K562 (cell line): ENCODE data around the gene FARP2. TPM values are rescaled to one million over a fixed set of nuclear protein-coding genes. Genes with fewer than 3 reads are reported as not detected.

Experiments
- ARID1B ChIP-seq: fragments of 450-650 bp; IDR thresholded peaks from 2 replicates; pipeline ENCODE4 v1.6.1; 2016; ENCODE audit warnings: antibody characterized with exemption, mild to moderate bottlenecking, inconsistent platforms
- BACH1 ChIP-seq: fragments of 200-800 bp; sonication (Bioruptor generic); IDR thresholded peaks from 2 replicates; pipeline ENCODE4 v1.6.1; 2016; ENCODE audit warnings: missing genetic modification characterization, missing compliant biosample characterization
- CBFA2T3 ChIP-seq: fragments of 450-650 bp; IDR thresholded peaks from 2 replicates; pipeline ENCODE4 v1.6.1; 2017
- CEBPB ChIP-seq: fragments of 450-650 bp; IDR thresholded peaks from 2 replicates; pipeline ENCODE4 v1.6.1; 2016; ENCODE audit warnings: missing genetic modification characterization, missing compliant biosample characterization
- HDAC6 ChIP-seq: IDR thresholded peaks from 2 replicates; pipeline ENCODE4 v1.6.1; 2012; ENCODE audit warnings: low read depth, mild to moderate bottlenecking, control low read depth, inconsistent platforms, low read length, moderate library complexity
- HNRNPH1 ChIP-seq: fragments of 200-400 bp; formaldehyde crosslinking; optimal IDR thresholded peaks from 2 replicates; pipeline ENCODE3; 2017; ENCODE audit warnings: low read depth, mild to moderate bottlenecking, low read length, moderate library complexity
- HSF4 ChIP-seq: fragments of 250-450 bp; sonication (Bioruptor Pico); IDR thresholded peaks from 2 replicates; pipeline ENCODE4 v2.1.2; 2022; ENCODE audit warnings: mild to moderate bottlenecking, moderate library complexity, borderline replicate concordance
- JUNB ChIP-seq: fragments of 450-650 bp; formaldehyde crosslinking; conservative IDR thresholded peaks from 2 replicates; pipeline ENCODE4 v1.4.0; 2020; ENCODE audit warnings: mild to moderate bottlenecking
- KDM1A ChIP-seq, 2 experiments: fragments of 450-650 bp; IDR thresholded peaks; 2 replicates each; pipeline ENCODE4 v1.6.1; 2016; ENCODE audit warnings: mild to moderate bottlenecking in 2 of 2
- NFE2 ChIP-seq: IDR thresholded peaks from 2 replicates; pipeline ENCODE4 v1.6.1; 2014; ENCODE audit warnings: antibody characterized with exemption, low read depth
- NFXL1 ChIP-seq: fragments of 450-650 bp; formaldehyde crosslinking; IDR thresholded peaks from 2 replicates; pipeline ENCODE4 v1.4.0; 2021; ENCODE audit warnings: mild to moderate bottlenecking
- SAFB2 ChIP-seq: fragments of 200-400 bp; formaldehyde crosslinking; IDR thresholded peaks from 2 replicates; pipeline ENCODE4 v1.6.1; 2018; ENCODE audit warnings: borderline replicate concordance, low read length, low read depth, moderate library complexity; ENCODE audit not compliant: severe bottlenecking
- SIN3A ChIP-seq, 2 experiments: fragments of 150-350 bp in 1 of 2; IDR thresholded peaks; 2 replicates each; pipeline ENCODE4 v1.6.1; 2011 to 2016; ENCODE audit warnings: borderline replicate concordance in 2 of 2, low read depth in 2 of 2, low read length in 2 of 2, mild to moderate bottlenecking in 2 of 2, moderate library complexity in 2 of 2; ENCODE audit not compliant: control insufficient read depth in 1 of 2
- SMAD3 ChIP-seq: fragments of 450-650 bp; formaldehyde crosslinking; conservative IDR thresholded peaks from 2 replicates; pipeline ENCODE4 v1.4.0; 2020; ENCODE audit warnings: mild to moderate bottlenecking
- TAL1 ChIP-seq: fragments of 450-650 bp; IDR thresholded peaks from 2 replicates; pipeline ENCODE4 v1.6.1; 2016; ENCODE audit warnings: mild to moderate bottlenecking
- THRAP3 ChIP-seq: fragments of 450-650 bp; IDR thresholded peaks from 2 replicates; pipeline ENCODE4 v1.6.1; 2016; ENCODE audit warnings: mild to moderate bottlenecking, inconsistent platforms, borderline replicate concordance
- ZKSCAN1 ChIP-seq: fragments of 150-350 bp; IDR thresholded peaks from 2 replicates; pipeline ENCODE4 v1.6.1; 2016; ENCODE audit warnings: low read depth, low read length
- ZNF124 ChIP-seq: sonication (generic); formaldehyde crosslinking; IDR thresholded peaks from 2 replicates; pipeline ENCODE4 v1.8.1; 2022; ENCODE audit warnings: missing genetic modification reagents
- ZNF584 ChIP-seq: fragments of 200-800 bp; sonication (Bioruptor generic); IDR thresholded peaks from 2 replicates; pipeline ENCODE4 v1.6.1; 2016; ENCODE audit warnings: low read depth, mild to moderate bottlenecking, missing genetic modification characterization, missing compliant biosample characterization
- ZNF589 ChIP-seq: fragments of 200-800 bp; sonication (Bioruptor generic); IDR thresholded peaks from 2 replicates; pipeline ENCODE4 v1.6.1; 2016; ENCODE audit warnings: low read depth, missing genetic modification characterization, missing compliant biosample characterization
- polyA plus RNA-seq, 8 experiments: library from polyadenylated mRNA; depleted of rRNA in 4 of 8; stranded (reverse) in 5 of 8; unstranded in 3 of 8; fragments of >200 nt; fragmentation: Nextera tagmentation in 2 of 8; fragmentation: Illumina TruSeq in 1 of 8; extraction: Ambion mirVana in 2 of 8; extraction: Trizol in 1 of 8; gene quantifications; 2 replicates each; pipeline versions ENCODE4 v1.2.1 to v1.2.3, GENCODE V29; 2011 to 2014; ENCODE audit warnings: inconsistent platforms in 1 of 8, missing spikeins in 1 of 8
- total RNA-seq, 7 experiments: library from RNA; depleted of rRNA in 6 of 7; stranded (reverse); fragments of >200 nt in 6 of 7; fragmentation: Illumina TruSeq in 2 of 7; extraction: Trizol in 2 of 7; gene quantifications; 2 replicates each; pipeline versions ENCODE4 v1.2.1 to v1.2.3, GENCODE V29; 2011 to 2021; ENCODE audit warnings: low replicate concordance in 1 of 7
- TF ChIP-seq, protein P1 (sequence below): fragments of 250-450 bp; sonication (Bioruptor Pico); IDR thresholded peaks from 2 replicates; pipeline ENCODE4 v1.8.0; 2021; ENCODE audit warnings: mild to moderate bottlenecking, moderate library complexity
- TF ChIP-seq, protein P2 (sequence below): fragments of 450-650 bp; IDR thresholded peaks from 2 replicates; pipeline ENCODE4 v1.6.1; 2016; ENCODE audit warnings: low read depth, mild to moderate bottlenecking, moderate library complexity
- TF ChIP-seq, protein P3 (sequence below): sonication (generic); formaldehyde crosslinking; IDR thresholded peaks from 2 replicates; pipeline ENCODE4 v1.8.0; 2023; ENCODE audit warnings: missing genetic modification reagents, mild to moderate bottlenecking, borderline replicate concordance

The FARP2 gene
- total and polyA plus RNA-seq, 9 of the 15 experiments (the other 6 are each of a cell fraction or from before 2014, with no cell fraction given), result 4.1 to 38.1 (median 21.1) TPM

DNA sequence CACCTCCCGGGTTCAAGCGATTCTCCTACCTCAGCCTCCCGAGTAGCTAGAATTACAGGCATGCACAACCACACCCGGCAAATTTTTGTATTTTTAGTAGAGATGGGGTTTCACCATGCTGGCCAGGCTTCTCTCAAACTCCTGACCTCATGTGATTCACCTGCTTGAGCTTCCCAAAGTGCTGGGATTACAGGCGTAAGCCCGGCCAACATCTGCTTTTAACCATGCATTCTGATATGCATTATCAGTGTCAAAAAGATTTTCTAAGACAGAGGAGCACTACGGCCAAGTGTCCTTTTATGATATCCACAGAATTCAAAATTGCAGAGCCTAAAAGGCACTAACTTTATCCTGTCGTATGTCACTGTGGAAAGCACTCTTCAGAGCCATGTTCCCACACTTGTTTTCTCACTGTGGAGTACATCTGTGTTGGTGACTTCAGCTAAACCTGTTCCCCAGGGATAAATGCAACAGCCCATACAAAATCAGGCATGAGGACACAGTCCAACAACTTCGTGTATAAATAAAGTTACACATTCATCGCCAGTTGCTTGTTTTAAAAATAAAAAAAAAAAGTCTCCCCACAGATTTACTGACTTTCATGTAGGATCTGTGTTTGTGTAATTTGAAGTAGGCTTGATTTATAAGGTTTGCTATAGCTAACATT is 95.9 kb downstream of the FARP2 start (continued):
- TF ChIP-seq HSF4 (CRISPR knock-in tag), result no peak
- TF ChIP-seq CBFA2T3, result peak; percentile 73
- TF ChIP-seq, protein P1, sequence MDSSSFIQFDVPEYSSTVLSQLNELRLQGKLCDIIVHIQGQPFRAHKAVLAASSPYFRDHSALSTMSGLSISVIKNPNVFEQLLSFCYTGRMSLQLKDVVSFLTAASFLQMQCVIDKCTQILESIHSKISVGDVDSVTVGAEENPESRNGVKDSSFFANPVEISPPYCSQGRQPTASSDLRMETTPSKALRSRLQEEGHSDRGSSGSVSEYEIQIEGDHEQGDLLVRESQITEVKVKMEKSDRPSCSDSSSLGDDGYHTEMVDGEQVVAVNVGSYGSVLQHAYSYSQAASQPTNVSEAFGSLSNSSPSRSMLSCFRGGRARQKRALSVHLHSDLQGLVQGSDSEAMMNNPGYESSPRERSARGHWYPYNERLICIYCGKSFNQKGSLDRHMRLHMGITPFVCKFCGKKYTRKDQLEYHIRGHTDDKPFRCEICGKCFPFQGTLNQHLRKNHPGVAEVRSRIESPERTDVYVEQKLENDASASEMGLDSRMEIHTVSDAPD (CRISPR knock-in tag), result no peak
- TF ChIP-seq ZKSCAN1, result no peak
- TF ChIP-seq ARID1B, result 0 out of 2 replicates have a peak, but pooled peaks have one; percentile 29
- no peak for TF ChIP-seq HNRNPH1
- no peak for TF ChIP-seq ZNF124 (CRISPR knock-in tag)
- TF ChIP-seq, protein P2, sequence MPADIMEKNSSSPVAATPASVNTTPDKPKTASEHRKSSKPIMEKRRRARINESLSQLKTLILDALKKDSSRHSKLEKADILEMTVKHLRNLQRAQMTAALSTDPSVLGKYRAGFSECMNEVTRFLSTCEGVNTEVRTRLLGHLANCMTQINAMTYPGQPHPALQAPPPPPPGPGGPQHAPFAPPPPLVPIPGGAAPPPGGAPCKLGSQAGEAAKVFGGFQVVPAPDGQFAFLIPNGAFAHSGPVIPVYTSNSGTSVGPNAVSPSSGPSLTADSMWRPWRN, result no peak
- no peak for TF ChIP-seq JUNB
- TF ChIP-seq, protein P3, sequence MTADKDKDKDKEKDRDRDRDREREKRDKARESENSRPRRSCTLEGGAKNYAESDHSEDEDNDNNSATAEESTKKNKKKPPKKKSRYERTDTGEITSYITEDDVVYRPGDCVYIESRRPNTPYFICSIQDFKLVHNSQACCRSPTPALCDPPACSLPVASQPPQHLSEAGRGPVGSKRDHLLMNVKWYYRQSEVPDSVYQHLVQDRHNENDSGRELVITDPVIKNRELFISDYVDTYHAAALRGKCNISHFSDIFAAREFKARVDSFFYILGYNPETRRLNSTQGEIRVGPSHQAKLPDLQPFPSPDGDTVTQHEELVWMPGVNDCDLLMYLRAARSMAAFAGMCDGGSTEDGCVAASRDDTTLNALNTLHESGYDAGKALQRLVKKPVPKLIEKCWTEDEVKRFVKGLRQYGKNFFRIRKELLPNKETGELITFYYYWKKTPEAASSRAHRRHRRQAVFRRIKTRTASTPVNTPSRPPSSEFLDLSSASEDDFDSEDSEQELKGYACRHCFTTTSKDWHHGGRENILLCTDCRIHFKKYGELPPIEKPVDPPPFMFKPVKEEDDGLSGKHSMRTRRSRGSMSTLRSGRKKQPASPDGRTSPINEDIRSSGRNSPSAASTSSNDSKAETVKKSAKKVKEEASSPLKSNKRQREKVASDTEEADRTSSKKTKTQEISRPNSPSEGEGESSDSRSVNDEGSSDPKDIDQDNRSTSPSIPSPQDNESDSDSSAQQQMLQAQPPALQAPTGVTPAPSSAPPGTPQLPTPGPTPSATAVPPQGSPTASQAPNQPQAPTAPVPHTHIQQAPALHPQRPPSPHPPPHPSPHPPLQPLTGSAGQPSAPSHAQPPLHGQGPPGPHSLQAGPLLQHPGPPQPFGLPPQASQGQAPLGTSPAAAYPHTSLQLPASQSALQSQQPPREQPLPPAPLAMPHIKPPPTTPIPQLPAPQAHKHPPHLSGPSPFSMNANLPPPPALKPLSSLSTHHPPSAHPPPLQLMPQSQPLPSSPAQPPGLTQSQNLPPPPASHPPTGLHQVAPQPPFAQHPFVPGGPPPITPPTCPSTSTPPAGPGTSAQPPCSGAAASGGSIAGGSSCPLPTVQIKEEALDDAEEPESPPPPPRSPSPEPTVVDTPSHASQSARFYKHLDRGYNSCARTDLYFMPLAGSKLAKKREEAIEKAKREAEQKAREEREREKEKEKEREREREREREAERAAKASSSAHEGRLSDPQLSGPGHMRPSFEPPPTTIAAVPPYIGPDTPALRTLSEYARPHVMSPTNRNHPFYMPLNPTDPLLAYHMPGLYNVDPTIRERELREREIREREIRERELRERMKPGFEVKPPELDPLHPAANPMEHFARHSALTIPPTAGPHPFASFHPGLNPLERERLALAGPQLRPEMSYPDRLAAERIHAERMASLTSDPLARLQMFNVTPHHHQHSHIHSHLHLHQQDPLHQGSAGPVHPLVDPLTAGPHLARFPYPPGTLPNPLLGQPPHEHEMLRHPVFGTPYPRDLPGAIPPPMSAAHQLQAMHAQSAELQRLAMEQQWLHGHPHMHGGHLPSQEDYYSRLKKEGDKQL (CRISPR knock-in tag), result no peak
- TF ChIP-seq HDAC6, result no peak
- TF ChIP-seq SMAD3 (CRISPR knock-in tag), result no peak
- TF ChIP-seq BACH1 (tag), result no peak
- no peak for TF ChIP-seq THRAP3
- TF ChIP-seq NFXL1 (CRISPR knock-in tag), result no peak
- TF ChIP-seq NFE2, result no peak
- TF ChIP-seq KDM1A (IDR thresholded peaks at IDR 0.05), result 0 out of 4 replicates have a peak, but pooled peaks have one; percentile 20 to 32
- no peak for TF ChIP-seq SAFB2
- TF ChIP-seq SIN3A (IDR thresholded peaks at IDR 0.05; ENCODE audit: borderline replicate concordance in 2 of 2, control insufficient read depth in 1 of 2, low read depth in 2 of 2, low read length in 2 of 2), result no peak
- TF ChIP-seq ZNF589 (CRISPR knock-in tag), result no peak
- no peak for TF ChIP-seq CEBPB (tag)
- no peak for TF ChIP-seq ZNF584
- TF ChIP-seq TAL1, result peak; percentile 48; the same call in 1 of the 2 replicates
